GM18909 (cell line): Measurements from ENCODE around the gene SRXN1.

ENCODE experiments used
- ATAC-seq: cut with Tn5 transposase; IDR thresholded peaks from one replicate; pipeline ENCODE4 v1.9.1; 2021; ENCODE audit warnings: mild to moderate bottlenecking; ENCODE audit not compliant: unreplicated experiment, poor library complexity

The SRXN1 gene

DNA sequence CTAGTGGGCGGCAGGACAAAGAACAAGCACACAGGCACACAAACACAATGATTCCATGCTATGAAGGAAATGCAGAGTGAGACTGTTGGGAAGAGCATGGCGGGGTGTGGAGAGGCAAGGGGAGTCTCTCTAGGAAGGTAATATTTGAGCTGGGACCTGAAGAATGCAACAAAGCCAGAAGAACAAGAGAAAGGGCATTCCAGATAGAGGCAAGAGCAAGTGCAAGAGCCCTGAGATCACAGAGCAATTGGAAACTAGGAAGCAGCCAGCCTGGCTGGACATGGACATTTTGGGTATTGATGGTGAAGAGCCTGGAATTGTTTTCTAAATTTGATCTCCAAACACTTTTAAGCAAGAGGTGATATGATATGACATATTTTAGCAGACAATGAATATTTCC is 15.4 kb downstream of the SRXN1 start:
- no peak for ATAC-seq

DNA sequence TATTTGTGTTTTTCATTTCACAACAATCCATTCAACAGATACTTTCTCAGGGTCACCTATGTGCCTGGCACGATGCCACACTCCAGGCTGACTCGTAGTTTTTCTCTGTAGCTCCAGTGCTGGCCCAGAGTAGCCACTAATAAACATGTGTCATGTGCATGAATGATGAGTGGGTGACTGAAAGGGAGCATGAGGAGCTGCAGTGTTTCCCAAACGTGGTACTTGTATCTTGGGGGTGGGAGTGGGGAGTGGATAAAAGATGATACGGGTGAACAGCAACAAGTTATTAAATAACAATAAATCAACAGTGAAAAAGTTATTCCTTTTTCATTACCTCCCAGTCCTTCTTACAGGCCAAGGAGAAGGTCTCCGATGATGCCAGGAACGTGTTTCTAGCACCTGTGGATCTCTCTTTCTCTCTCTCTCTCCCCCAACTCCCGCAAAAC is 17.1 kb downstream of the SRXN1 start:
- ATAC-seq: no peak

DNA sequence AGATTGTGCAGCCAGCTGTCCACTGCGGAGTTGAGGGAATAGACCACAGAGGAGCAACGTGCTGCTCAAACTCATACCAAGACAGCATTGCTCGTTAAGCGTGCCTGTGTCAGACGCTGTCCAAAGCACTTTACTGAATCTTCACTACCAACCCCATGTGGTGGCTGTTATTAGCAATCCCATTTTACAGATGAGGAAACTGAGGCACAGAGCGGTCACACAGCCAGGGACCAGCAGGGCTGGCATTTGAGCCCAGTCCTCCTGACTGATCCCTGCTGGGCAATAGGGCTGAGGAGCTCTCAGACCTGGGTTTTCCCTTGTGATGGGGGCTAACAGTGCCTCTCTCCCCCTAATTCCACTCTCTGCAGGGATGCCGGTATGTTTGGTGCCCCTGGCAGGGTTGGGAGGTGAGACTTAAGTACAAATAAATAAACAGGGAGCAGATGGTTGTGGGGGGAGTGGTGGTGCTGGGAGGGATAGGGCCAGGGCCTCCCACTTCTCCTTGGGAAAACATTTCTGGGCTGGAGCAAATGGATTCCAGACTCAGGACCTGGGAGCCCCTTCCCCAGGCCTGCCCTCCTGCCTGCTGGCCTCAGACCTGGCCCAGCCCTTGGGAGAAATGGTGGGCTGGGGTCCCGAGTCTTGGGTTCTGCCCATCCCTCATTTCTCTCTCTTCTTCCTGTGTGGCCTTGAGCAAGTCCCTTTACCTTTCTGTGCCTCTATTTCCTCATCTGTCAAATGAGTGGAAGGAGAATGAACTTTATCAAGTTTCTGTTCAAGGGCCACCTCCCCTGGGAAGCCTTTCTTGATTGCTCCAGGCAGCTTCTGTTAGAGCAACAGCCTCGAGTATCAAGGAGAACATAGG is 17.7 kb downstream of the SRXN1 start:
- no peak for ATAC-seq

DNA sequence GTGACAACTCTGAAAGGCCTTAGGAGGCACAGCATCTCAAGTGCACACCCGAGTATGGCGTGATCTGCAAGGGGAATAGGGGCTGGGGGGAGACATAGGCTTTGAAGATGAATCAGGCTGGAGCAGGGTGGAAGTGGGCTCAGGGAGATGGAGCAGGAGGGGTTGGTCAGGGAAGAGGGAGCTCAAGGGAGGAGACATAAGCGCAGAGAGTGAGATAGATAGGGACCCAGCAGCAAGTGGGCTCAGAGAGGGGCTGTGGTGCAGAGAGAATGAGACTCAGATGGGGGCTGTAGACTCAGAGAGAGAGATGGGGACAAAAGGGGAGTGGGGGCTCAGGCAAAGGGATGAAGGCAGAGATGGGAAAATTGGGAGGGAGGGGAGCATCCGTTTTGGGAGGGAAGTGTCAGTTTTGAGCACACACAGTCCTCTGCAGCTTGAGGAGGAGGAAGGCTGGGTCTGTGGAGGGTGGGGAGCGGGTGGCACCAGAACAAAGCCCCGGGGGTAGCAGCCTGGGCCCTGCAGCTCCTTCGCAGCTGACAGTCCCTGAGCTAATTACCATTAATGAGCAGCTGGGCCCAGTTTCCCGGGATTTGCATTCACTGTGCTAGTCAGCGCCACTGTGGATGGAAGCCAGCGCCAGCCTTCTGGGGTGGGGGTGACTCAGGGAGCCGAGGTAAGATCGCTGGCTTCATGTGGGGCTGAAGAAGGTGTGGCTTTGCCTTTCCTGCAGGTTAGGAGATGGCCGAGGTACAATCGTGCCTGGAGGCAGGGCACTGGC is 18.7 kb downstream of the SRXN1 start:
- no peak for ATAC-seq

DNA sequence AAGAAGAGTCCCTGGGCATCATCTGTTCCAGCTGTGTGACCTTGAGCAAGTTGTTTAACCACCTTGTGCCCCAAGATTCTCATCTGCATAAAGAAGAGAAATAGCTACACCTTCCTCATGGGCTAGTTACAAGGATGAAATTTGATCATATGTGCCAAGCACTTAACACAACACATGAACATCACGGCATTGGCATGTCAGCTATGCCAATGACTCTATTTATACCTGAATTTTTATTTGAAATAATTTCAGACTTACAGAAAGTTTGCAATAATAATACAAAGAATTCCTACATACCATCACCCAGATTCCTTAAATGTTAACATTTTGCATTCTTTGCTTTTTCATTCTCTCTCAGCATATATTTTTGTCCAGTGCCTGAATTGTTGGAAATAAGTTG is 21.9 kb downstream of the SRXN1 start:
- no peak for ATAC-seq

DNA sequence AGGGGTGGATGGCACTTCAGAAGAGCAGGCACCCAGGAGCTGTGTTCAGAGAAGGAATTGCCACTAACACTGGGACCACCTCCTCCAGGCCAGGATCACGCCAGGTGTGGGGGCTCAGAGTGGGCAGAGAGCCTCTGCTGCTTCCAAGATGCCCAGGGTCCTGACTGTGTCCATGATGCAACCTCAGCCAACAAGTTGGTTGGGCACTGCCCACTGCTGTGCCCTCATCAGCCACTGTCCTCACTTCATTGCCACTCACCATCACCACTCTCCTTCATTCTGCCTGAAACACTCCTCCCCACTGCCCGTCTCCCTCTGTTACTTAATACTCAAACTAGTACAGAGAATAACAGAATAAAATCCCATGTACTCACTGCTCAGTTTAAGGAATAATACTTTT is 26.4 kb downstream of the SRXN1 start:
- no peak for ATAC-seq

DNA sequence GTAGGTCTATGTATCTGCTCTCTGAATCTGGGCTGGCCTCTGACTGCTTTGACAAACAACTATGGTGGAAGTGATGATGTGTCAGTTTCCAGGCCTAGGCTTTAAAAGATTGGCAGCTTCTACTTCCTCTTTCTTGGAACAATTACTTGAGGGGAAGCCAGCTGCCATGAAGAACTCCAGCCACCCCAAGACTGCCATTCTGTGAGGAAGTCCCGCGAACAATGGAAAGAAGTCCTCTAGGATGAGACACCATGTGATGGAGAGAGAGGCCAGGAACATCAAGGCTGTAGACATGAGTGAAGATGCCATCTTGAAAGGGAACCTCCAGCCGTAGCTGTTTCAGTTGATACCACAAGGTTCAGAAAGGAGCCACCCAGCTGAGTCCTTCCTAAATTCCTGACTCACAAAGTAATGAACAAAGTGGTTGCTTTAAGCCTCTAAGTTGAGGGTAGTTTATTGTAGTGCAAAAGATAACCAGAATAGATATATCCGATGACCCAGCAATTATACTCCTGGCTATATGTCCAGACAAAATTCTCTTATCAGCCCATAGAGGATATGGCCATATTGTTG is 27.6 kb downstream of the SRXN1 start:
- no peak for ATAC-seq

DNA sequence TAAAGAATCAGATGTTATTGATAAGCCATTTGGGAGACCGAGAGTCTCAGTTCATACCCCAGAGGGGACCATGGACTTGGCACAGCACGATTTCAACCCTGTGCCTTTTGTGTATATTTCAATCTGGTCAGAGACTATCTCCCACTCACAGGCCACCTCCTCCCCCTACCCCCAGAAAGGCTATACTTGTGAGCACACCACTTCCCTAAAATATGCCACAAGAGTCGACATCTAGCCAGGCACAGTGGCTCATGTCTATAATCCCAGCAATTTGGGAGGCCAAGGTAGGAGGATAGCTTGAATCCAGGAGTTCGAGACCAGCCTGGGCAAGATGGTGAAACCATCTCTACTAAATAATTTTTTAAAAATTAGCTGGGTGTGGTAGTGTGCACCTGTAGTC is 29.3 kb downstream of the SRXN1 start:
- no peak for ATAC-seq

DNA sequence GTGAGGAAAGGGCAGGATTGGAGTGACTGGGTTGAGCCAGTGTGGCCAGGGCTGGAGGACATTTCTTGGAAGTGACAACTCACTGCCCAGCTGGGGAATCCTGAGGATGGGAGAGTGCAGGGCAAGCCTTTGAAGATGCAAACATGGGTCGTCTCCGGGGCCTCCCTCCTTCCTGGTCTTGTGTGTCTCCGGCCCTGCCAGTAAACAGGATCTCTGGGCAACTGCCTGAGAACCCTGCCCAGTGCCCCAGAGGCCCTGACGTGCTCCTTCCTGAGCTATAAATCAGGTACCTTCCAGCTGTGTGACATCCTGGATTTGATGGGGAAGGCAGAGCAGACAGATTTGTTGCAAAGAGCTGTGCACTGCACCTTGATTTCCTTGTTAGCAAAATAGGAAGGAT is 30.0 kb downstream of the SRXN1 start:
- ATAC-seq: no peak

DNA sequence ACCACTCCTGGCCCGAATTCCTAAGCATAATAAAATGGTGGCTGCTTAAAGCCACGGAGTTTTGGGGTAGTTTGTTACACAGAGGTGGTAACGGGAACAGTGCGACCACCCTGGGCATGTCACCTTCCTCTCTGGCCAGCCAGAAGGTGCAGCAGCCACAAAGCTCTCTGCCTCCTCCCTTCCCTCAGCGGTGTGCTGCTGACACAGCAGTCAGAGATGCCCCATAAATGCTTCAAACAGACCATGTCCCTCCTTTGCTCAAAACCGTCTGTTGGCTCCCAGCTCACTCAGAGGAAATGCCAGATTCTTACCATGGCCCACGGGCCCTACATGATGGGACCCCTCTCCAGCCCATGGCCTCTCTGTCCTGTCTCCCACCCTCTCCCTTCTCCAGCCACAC is 30.8 kb downstream of the SRXN1 start:
- no peak for ATAC-seq

DNA sequence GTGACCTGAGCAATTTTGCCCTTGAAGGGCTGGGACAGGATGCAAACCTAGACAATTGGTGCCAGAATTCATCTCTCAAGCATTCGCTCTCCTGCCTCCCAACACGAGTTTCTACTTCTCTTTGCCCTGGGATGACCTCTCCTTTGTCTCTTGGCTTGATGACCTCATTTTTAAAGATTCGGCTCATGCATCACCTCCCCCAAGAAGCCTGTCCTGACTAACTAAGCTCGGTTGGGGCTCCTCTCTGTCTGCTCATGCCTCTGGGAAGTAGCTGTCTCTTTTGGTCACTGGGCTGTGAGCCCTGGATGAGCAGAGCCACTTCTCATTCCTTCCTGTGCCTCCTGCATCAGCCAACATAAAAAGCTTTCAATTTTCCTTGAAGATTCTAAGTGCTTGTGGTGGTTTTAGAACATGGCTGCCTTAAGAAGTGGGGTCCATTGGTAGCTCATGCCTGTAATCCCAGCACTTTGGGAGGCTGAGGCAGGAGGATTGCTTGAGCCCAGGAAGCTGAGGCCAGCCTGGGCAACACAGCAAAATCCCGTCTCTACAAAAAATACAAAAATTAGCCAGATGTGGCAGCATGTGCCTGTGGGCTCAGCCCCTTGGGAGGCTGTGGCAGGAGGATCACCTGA is 31.8 kb downstream of the SRXN1 start:
- no peak for ATAC-seq

DNA sequence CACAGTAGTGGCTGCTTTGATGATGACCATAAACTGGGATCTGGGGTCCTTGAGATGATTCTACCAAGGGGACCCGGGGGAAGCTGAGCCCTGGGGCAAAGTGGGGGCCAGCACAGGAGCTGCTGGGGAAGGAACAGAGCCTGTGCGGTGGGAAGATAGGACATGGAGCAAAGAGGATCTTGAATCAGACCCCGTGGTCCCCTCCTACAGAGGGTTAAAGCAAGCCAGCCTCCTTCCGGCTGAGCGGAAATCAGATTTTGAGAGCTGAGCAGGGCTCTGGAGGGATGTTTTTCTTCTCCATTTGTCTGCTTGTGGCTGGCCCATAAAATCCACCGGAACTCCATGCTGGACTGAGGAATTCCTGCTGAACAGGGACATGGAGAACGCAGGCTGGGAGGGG is 32.8 kb downstream of the SRXN1 start:
- ATAC-seq: no peak

DNA sequence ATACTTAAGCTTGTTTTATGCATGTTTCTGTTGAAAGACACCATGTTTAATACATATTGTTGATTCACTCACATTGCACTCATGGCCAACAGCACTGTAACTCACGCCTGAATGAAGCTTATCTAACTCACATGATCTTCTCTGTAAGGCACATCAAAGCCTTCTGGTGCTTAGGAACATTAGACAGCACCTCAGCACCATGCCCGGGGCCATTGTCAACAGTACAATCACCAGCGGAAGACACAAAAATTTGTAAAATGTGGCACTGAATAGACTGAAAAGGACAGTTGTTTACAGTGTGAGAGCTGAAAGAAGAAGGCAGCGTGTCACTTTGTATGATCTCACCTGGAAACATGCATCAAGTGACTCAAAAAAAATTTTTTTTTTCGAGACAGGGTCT is 34.0 kb downstream of the SRXN1 start:
- no peak for ATAC-seq

DNA sequence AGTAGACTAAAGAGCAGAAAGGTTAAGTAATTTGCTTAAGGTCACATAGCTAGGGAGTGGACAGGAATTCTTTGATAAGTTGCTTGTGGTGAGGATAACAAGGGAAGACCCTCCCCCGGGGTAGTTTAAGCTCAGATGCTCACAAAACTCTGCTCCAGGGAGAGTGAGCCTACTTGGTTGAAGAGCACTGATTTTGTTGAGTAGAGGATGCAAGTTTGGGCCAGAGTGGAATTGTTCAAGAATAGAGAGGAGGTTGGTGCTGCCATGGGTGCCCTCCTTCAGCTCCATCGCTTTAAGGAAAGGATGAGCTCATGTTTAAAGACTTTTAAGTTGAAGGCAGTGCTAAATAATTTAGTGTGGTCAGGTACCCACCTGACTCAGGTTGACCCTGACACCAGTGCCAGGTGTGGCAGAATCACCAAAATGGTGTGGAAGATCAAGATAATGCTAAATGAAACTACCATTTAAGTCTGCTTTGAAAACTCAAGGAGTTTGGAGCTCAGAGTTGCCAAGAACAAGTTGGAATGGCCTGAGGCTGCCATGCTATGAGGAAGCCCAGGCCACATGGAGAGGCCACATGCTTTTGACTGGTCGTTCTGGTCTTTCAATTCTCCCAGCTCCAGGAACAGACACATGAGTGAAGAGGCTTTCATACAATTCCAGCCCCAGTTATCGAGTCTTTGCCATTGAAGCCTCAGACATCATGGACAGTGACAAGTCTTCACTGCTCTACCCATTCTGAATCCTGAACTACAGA is 34.9 kb downstream of the SRXN1 start:
- ATAC-seq: no peak

DNA sequence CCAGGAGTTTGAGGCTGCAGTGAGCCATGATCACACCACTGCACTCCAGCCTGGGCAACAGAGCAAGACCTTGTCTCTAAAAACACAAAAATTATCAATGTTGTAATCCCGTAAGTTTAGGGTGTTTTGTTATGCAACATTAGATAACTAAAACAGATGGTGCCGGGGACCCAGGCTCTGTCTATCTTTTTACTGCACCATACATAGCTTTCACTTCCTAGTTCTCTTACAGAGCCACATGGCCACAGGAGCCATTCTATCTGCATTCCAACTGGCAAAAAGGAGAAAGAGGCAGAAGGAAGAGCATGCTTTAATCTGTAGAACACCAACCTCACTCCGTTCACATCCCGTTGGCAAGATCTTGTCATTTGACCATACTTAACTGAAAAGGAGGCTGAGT is 37.5 kb downstream of the SRXN1 start:
- ATAC-seq: no peak

DNA sequence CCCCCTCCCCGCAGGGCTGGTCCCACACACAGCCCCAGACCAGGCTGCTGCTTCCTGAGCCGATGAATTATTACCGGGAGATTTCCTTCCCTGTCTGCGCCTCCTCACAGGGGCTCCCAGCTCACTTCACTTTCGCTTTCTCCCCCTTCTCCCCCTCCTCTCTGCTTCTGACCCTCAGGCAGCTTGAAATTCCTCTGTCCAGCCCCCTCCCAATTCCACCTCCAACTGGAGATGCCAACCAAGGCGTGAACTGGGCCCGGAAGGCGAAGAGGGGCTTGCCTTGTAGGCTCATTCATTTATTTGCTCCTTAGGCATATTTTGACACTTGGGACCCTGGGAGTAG is 41.2 kb downstream of the SRXN1 start:
- ATAC-seq: no peak

DNA sequence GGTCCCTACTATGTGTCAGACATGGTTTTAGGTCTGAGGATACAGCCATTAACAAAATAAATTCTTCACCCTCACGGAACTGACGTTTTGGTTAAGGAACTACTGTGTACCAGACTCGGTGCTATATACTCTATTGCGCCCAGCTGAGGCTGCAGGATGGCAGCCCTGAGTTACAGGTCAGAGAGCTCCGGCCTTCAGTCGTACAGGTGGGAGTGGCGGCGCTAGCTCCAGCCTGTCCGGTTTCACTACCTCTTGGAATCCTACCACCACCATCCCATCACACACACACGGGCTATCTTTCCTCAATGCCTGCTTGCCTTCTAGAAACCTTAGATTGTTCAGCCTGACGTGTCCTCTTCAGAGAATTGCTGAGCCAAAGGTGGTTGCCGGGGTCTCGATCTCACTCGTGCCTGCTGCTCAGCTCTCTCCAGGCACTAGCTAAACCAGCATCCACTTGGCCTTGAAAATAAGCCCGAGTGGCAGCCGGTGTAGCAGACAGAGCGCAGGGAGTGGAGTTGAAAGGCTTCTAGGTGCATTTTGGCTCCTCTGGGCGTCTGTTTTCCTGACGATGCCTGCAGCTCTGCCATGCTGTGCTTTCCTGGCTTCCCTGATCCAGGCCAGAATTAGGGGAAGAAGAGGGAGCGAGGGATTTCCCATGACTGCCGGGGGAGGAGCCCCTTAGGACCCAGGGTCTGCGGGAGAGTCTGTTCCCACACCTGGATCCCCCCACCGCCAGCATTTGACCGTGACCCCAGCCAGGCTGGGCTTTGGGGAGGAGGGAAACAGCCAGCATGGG is 41.8 kb downstream of the SRXN1 start:
- ATAC-seq: no peak

DNA sequence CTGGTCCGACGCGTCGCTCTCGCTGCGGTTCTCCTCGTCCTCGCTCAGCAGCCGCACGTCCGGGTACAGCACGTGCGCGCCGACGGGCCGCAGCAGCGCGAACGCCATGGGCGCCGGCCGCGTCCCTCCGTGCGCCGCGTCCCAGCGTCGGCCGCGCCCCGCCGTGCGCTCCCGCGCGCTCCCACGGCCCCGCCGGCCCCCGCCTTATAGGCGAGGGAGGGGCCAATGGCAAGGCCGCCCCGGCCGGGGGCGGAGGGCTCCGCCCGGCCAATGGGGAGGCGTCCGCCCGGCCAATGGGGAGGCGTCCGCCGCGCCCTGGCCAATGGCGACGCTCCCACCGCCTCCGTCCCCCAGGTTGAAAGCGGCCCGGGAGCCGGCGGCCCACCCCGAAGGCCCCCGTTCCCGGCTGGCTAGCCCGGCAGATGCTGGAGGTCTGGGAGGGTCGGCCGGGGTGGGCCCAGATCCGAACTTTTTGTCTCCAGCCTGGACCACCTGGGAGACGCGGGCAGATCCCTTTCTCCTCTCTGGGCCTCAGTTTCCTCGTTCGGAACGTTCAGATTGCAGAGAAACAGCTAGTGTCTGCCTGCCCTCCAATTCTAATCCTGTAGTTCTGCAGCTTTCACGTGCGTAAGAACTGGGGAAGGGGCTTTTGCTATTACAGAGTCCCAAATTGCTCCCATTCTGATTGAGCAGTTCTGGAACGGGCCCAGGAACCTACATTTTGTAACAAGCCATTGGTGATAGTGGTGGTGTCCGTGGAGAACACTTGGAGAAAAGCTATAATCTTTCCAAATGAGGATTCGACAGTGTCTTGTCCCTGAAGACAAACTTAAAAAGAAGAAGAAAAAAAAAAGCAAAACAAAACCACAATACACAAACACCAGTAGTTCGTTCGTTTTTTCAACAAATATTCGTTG is 42.6 kb downstream of the SRXN1 start, which contains the start of gene TCF15:
TCF15 (minus strand) TSS at position 180 of the 917 bp plus-strand sequence; CDS start at position 108, 72 bp downstream.
- no peak for ATAC-seq
